SK-N-SH (cell line): ENCODE data around the gene EPHA6.
"Not testable (repeated sequence)": the region's sequence is repeated elsewhere in the genome, so short reads cannot be mapped to it uniquely, and the experiment has no call there.

Experiments
- CTCF ChIP-seq: fragments of 200-600 bp; sonication (generic); IDR thresholded peaks from 2 replicates; pipeline ENCODE4 v1.6.1; 2017; ENCODE audit warnings: antibody characterized with exemption, mild to moderate bottlenecking, moderate library complexity
- ELF1 ChIP-seq: IDR thresholded peaks from 2 replicates; pipeline ENCODE4 v1.4.0; 2012
- EP300 ChIP-seq, 2 experiments: IDR thresholded peaks; 2 replicates each; pipeline versions ENCODE4 v1.4.0 to v1.6.1; 2012; ENCODE audit warnings: borderline replicate concordance in 1 of 2, low read depth in 1 of 2, low read length in 1 of 2
- JUND ChIP-seq: IDR thresholded peaks from 2 replicates; pipeline ENCODE4 v1.4.0; 2012
- PBX3 ChIP-seq: IDR thresholded peaks from 2 replicates; pipeline ENCODE4; 2012
- RCOR1 ChIP-seq: fragments of 150-350 bp; IDR thresholded peaks from 2 replicates; pipeline ENCODE4 v1.6.1; 2017; ENCODE audit warnings: antibody characterized with exemption, low read length
- ZBTB33 ChIP-seq: IDR thresholded peaks from 2 replicates; pipeline ENCODE4 v1.4.0; 2012; ENCODE audit warnings: low read depth, borderline replicate concordance

- not testable (repeated sequence) for TF ChIP-seq CTCF; PBX3; EP300 (IDR thresholded peaks at IDR 0.05; ENCODE audit: borderline replicate concordance in 1 of 2, low read depth in 1 of 2, low read length in 1 of 2); ELF1; ZBTB33; JUND; RCOR1
Measured at GRCh38 chr3:97025612-97026011, 211.2 kb downstream of the EPHA6 start.
